HT-29 (cell line): ENCODE measurements around the gene MLF2. TPM values are rescaled to one million over a fixed set of nuclear protein-coding genes. Genes with fewer than 3 reads are reported as not detected.
A peak's percentile ranks its signal among the peaks of the same experiment; 100 is the strongest.

Experiments used
- DNase-seq: peaks from one replicate; pipeline ENCODE4 v3.0.0-alpha.2; 2015; ENCODE audit warnings: low spot score
- total RNA-seq: library from RNA; depleted of rRNA; stranded (reverse); fragments of >200 nt; shearing (Covaris generic); gene quantifications from 2 replicates; pipeline ENCODE4 v1.2.3, GENCODE V29; 2014; rRNA removed

The MLF2 gene
- total RNA-seq = 383 and 384 TPM in 2 replicates

GRCh38 chr12:6752921-6753771 is at the start of gene MLF2:
TSS of gene MLF2 (minus strand) at chr12:6753141. CDS start at chr12:6752334, 807 bp downstream.
- peak; percentile 98 for DNase-seq

DNA sequence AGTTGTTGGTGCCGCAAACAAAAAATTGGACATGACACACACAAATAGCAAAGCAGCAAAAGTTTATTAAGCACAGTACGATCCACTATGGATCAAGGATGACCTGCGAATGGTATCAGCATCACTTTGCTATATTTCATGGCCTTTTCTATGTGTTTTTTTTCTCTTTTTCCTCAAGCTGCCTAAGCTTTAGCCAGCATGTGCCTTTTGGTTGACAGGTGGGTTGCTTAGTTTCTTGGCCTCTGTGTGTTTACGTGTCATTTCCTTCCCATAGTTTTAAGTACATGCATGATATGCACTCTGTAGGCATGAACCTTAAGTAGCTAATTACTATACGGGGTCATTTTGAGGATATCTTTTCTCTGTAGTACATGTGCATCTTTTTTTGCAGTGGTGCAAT is 46.2 kb upstream of the MLF2 start:
- no peak for DNase-seq

DNA sequence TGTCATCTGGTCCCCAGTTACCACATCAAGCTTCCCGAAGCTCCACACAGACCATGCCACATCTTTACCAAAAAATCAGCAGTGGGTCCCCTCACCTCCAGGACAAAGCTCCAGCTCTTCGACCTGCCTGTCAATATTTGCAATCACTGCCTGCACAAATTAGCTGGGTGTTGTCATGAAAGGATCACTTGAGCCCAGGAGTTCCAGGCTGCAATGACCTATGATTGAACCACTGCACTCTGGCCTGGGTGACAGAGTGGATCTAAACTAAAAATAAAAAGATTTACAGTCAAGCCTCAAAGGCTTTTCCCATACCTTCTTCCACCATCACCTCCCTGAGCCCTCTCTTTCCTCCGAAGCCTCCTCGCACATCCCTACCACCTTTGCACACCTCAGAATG is 43.6 kb upstream of the MLF2 start:
- DNase-seq = no peak

GRCh38 chr12:6795088-6795487 is 42.1 kb upstream of the MLF2 start:
- DNase-seq = no peak

GRCh38 chr12:6792522-6793201 is 39.7 kb upstream of the MLF2 start:
- no peak for DNase-seq

- DNase-seq = no peak
Observed at GRCh38 chr12:6791931-6792520, 39.1 kb upstream of the MLF2 start.

DNA sequence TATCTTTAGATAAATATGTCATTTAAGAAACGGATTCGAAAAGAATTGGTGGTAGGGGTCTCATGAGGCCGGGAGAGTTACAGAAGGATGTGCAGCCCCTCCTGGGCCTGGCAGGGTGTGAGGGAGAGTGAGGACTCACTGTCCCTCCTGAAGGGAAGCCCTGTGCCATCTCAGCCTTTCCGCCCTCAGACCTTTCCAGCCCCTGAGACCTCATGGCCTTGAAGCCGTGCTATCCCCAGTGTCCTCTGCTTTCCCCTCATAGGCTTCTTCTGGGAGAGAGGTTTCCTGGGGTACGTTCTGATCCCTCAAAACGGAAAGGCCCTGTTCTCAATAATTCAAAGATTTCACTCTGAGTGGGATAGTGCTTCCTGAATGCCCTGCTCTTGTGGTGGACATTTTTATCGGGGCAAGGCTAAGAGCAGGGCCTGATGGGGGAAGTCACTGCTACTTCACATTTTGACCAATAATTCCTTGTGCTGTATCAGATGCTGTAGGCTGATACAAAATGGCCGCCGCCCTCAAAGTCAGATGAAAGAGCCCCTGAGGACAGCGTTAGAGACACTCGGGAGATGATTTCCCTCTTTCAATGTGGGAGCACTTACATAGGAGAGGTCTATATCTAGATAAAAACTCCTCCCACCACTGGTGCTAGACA is 37.7 kb upstream of the MLF2 start:
- no peak for DNase-seq

DNA sequence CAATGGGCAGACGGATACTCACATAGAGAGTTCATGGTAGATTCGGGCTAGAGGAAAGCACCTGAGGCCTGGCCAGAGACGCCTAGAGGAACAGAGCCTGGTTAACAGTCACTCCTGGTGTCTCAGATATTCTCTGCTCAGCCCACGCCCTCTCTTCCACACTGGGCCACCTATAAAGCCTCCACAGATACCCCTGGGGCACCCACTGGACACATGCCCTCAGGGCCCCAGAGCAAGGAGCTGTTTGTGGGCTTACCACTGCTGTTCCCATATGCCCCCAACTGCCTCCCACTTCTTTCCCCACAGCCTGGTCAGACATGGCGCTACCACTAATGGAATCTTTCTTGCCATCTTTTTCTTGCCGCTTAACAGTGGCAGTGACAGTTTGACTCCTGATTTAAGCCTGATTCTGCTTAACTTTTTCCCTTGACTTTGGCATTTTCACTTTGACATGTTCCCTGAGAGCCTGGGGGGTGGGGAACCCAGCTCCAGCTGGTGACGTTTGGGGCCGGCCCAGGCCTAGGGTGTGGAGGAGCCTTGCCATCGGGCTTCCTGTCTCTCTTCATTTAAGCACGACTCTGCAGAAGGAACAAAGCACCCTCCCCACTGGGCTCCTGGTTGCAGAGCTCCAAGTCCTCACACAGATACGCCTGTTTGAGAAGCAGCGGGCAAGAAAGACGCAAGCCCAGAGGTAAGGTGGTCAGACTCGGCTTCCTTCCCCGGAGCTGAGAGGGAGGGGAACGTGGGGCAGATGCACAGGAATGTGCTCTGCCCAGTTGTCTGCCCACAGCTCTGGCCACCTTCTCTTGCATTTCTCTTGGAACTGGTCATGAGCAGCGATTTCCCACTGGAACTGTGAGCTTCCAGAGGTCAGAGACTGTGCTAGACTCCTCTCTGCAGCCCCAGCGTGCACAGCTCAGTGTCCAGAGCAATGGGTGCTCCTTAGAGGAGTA is 36.3 kb upstream of the MLF2 start, which contains the start of gene CD4:
Gene CD4 (plus strand): TSS at position 557 of the 953 bp plus-strand sequence. CDS start 10,611 bp downstream, outside the sequence.
- DNase-seq = peak; percentile 53

DNA sequence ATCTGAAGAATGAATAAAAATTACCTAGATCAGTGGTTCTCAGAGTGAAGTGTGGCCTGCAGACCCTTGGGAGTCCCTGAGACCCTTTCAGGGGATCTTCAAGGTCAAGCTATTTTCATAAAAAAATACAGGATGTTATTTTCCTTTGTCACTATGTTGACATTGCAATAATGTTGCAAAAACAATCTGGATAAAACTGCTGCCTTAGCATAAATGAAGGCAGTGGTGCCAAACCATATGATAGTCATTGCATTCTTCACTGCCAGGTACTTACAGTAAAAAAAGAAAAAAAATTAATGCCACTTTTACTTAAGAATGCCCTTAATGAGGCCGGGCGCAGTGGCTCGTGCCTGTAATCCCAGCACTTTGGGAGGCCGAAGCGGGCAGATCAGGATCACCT is 34.4 kb upstream of the MLF2 start:
- DNase-seq = no peak

- no peak for DNase-seq
Observed at GRCh38 chr12:6786416-6787094, 33.6 kb upstream of the MLF2 start.

DNA sequence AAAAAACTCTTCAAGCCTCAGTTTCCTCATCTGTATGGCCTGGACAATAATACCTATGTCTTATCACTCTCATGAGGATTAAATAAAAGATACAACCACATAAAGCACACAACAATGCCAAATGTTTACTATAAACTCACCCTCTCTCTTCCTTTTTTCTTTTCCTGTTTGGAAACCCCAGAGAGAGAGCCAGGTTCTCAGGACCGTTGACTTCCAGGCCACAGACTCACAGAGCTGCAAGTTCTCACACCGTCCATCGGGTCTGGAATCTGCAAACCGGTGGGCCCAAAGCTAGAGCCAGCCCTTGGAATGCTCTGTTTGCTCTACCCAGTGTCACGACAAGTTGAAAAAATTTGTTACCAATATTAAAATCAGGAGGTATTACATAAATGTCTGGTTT is 31.8 kb upstream of the MLF2 start:
- DNase-seq = no peak

DNA sequence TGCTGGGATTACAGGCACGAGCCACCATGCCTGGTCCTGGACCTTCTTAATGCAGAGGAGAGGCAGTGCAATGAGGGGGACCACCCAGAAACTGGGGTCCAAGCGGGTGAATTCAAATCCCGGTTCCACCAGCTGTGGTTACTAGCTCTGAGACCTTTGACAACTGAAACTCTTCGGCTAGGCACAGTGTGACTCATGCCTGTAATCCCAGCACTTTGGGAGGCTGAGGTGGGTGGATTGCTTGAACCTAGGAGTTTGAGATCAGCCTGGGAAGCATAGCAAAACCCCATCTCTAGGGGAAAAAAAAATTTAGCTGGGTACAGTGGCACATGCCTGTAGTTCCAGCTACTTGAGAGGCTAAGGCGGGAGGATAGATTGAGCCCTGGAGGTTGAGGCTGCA is 31.4 kb upstream of the MLF2 start:
- no peak for DNase-seq

DNA sequence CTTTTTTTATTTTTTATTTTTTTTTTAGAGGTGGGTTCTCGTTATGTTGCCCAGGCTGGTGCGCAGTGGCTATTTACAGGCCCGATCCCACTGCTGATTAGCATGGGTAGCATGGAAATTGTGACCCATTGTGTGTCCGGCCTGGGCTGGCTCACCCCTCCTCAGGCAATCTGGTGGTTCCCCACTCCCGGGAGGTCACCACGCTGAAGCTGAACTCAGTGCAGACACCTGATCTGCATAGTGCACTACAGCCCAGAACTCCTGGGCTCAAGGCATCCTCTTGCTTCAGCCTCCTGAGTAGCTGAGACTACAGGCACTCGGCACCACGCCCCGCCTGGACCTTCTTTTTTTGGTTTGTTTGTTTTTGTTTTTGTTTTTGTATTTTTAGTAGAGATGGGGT is 30.9 kb upstream of the MLF2 start:
- DNase-seq = no peak

DNA sequence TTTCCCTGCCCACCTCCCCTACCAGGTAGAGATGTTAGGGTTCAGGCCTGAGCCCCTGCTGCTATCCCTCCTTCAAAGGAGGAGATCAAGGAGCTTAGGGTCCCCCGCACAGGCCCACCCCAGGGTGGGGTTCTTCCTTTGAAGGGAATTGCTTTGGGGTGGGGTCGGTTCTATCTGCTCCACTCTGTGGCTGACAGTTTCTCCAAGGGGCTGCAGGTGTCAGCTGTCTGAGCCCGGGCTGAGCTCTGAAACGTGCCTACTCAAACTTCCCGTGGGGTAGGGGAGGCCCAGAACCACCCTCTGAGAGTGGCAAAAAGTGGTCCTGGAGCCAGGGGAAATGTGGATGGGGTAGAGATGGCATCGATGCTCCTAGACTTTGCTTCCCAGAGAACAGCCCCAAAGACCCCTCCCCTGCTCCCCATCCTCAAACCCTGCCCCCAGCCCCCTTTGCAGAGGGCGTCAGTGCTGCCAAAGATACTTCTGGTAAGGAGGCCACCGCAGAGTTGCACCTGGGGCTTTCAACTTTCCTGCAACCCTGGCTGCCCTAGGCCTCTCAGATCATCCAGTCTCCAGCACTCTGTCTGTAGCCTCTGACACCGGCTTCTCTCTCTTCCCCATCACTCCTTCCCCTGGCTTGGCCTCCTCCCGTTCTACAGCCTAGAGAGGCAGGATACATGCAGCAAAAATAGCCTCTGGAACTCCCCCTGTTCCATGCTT is 30.1 kb upstream of the MLF2 start:
- DNase-seq = no peak

GRCh38 chr12:6782119-6782518 is 29.2 kb upstream of the MLF2 start:
- DNase-seq = no peak

GRCh38 chr12:6780573-6780972 is 27.6 kb upstream of the MLF2 start:
- no peak for DNase-seq

DNA sequence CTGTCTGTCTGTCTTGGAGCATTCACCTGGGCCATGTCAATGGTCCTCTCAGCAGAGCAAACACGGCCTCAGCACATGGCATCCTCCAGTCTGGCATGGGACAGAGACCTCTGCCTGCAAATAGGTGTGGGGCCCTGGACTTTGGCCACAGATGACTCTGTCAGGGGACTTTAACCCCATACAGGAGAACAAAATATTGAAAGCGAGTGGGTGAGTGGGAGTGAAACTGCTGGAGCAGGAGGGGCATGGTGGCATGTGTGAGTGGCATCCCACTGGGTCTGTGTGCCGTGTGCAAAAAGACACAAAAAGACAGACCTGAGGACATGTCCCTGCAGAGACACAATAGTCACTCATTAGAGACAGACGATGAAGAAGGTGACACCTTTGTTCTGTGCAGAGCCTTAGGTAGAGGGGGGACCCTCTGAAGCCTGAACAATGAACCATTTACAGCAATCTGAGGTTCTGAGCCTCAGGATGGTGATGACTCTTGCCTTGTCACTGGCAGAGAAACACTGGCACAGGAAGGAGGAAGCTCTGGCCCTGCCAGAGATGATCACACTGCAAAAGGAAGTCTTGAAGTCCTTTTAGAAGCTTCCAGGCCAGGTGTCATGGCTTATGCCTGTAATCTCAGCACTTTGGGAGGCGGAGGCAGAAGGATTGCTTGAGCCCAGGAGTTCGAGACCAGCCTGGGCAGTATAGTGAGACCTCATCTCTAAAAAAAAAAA is 26.9 kb upstream of the MLF2 start:
- DNase-seq = no peak

GRCh38 chr12:6778574-6779550 is 25.9 kb upstream of the MLF2 start:
- peak; percentile 99 for DNase-seq
